Right atrium auricular region (tissue), 2 donors: ENCODE data around the gene CPM. TPM values are rescaled to one million over a fixed set of nuclear protein-coding genes. Genes with fewer than 3 reads are reported as not detected.

Experiments
- DNase-seq: peaks from one replicate; pipeline ENCODE4 v3.0.0-alpha.2; 2019; ENCODE audit warnings: low spot score
- H3K27ac ChIP-seq, 2 donors: fragments of 200-600 bp; sonication (generic); 1 replicate in 1 of 2; 2 replicates in 1 of 2; pipeline ENCODE4 v1.5.1; 2016 to 2019
- H3K27me3 ChIP-seq, 2 donors: fragments of 200-600 bp; sonication (generic); one replicate each; pipeline versions ENCODE4 v1.5.1 to v1.6.0; 2017 to 2019
- H3K36me3 ChIP-seq: fragments of 200-600 bp; sonication (generic); one replicate; pipeline ENCODE4 v1.5.1; 2016
- H3K4me1 ChIP-seq, 2 donors: fragments of 200-600 bp; sonication (generic); one replicate each; pipeline versions ENCODE4 v1.5.1 to v1.6.0; 2017 to 2019
- H3K4me3 ChIP-seq, 2 donors: fragments of 200-600 bp; sonication (generic); 1 replicate in 1 of 2; 2 replicates in 1 of 2; pipeline ENCODE4 v1.5.1; 2017 to 2019; ENCODE audit warnings: mild to moderate bottlenecking in 1 of 2, moderate library complexity in 1 of 2
- H3K9me3 ChIP-seq, 2 donors: fragments of 200-600 bp; sonication (generic); one replicate each; pipeline ENCODE4 v1.5.1; 2019
- CTCF ChIP-seq, 2 donors: fragments of 200-600 bp; sonication (generic); IDR thresholded peaks; one replicate each; pipeline ENCODE4 v1.5.1; 2019; ENCODE audit warnings: antibody characterized with exemption in 2 of 2
- total RNA-seq, 2 donors: library from RNA; depleted of rRNA; stranded (reverse); fragments of >200 nt; gene quantifications; one replicate each; pipeline ENCODE4 v1.1.0, GENCODE V29; 2016

Gene CPM
- total RNA-seq: 10 to 100 TPM; 19.8 to 21.9 TPM

GRCh38 chr12:68932961-68933893, at the start of gene CPM:
Gene CPM, minus strand, starts transcription at chr12:68933171. Its CDS starts 334 bp downstream, at chr12:68932837.
- TF ChIP-seq CTCF (IDR thresholded peaks at IDR 0.05): no peak
- Histone ChIP-seq H3K4me1 (peaks cover 0 to 14% of the 10 kb centered on the region in 2 donors), H3K9me3 (no peaks in the 10 kb centered on the region), H3K36me3 (no peaks in the 10 kb centered on the region), H3K4me3 (peak within 1 kb of the TSS; percentile 53 to 65), H3K27me3 (no peaks in the 10 kb centered on the region), H3K27ac (peak within 1 kb of the TSS; percentile 56 to 57)
- peak; percentile 62 for DNase-seq

- TF ChIP-seq CTCF (IDR thresholded peaks at IDR 0.05): no peak
Measured at GRCh38 chr12:68981516-68981915, 48.5 kb upstream of the CPM start.

DNA sequence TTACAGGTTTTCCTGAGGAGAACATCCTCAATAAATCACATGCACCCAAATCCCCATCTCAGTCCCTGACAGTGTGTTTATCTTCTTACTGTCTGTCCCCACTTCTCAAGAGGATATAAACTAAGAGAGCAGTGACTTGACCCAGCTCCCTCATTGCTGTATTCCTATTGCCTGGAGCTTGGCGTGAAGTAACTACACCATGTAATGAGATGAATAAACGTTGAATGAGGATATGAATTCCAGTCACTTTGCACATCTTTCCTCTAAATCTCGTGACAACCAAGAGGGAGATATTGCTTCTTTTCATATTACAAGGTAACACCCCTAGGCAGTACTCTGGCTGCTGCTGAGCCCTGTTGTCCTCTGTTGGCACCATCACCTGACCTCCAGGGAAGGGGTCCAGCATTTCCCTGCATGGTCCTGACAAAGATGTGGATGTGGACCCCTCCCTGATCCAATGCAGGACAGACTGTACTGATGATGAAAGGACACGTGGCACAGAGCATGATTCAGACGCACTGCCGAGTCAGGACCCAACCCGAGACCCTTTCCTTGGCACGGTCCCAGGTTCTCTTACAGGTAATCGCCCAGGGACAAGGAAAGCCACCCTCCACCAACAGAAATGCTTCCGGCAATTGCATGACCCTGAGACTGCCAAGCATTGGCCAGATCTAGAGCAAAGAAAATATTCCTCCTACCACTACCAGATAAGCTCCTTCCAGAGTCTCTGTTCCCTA, 47.7 kb upstream of the CPM start:
- H3K4me3 ChIP-seq: no peak overlapping the region
- peaks cover 0 to 11% of the 10 kb centered on the region in 2 donors for H3K4me1 ChIP-seq
- TF ChIP-seq CTCF (IDR thresholded peaks at IDR 0.05): no peak
- no peaks in the 10 kb centered on the region for H3K36me3 ChIP-seq
- H3K27ac ChIP-seq: no peak overlapping the region
- H3K9me3 ChIP-seq: peaks cover 0 to 18% of the 10 kb centered on the region in 2 donors
- no peak for DNase-seq
- no peaks in the 10 kb centered on the region for H3K27me3 ChIP-seq

More at GRCh38 chr12:68981516-68981915, 48.5 kb upstream of the CPM start:
- Histone ChIP-seq H3K4me1 (peaks cover 0 to 11% of the 10 kb centered on the region in 2 donors), H3K27ac (no peak overlapping the region), H3K9me3 (peaks cover 0 to 18% of the 10 kb centered on the region in 2 donors), H3K4me3 (no peak overlapping the region), H3K27me3 (no peaks in the 10 kb centered on the region), H3K36me3 (no peaks in the 10 kb centered on the region)
- DNase-seq: no peak

- Histone ChIP-seq H3K27ac (no peak overlapping the region), H3K4me3 (no peak overlapping the region), H3K36me3 (no peaks in the 10 kb centered on the region), H3K27me3 (no peaks in the 10 kb centered on the region), H3K9me3 (peaks cover 0 to 15% of the 10 kb centered on the region in 2 donors), H3K4me1 (peaks cover 0 to 11% of the 10 kb centered on the region in 2 donors)
- no peak for TF ChIP-seq CTCF (IDR thresholded peaks at IDR 0.05)
- DNase-seq: no peak
Measured at GRCh38 chr12:68978678-68979077, 45.7 kb upstream of the CPM start.

GRCh38 chr12:68977909-68978610, 45.1 kb upstream of the CPM start:
- Histone ChIP-seq H3K27ac (no peak overlapping the region), H3K4me3 (no peak overlapping the region), H3K27me3 (no peaks in the 10 kb centered on the region), H3K4me1 (peaks cover 0 to 11% of the 10 kb centered on the region in 2 donors), H3K36me3 (no peaks in the 10 kb centered on the region), H3K9me3 (peaks cover 0 to 8% of the 10 kb centered on the region in 2 donors)
- no peak for DNase-seq
- TF ChIP-seq CTCF (IDR thresholded peaks at IDR 0.05): no peak
